NOMO-1 treated with DMSO at 0.1 percent for 48 hours (cell line): ENCODE results near the gene KDM4B.
"Not testable (repeated sequence)": the region's sequence is repeated elsewhere in the genome, so short reads cannot be mapped to it uniquely, and the experiment has no call there.

Experiments
- DNase-seq: peaks from one replicate; lab custom pipeline; 2025; ENCODE audit not compliant: unreplicated experiment; lab: John Stamatoyannopoulos, UW

The KDM4B gene

GRCh38 chr19:5193192-5193591, 224.3 kb downstream of the KDM4B start:
- DNase-seq: no peak

GRCh38 chr19:5194641-5195040, 225.7 kb downstream of the KDM4B start:
- no peak for DNase-seq

GRCh38 chr19:5195587-5195986, 226.7 kb downstream of the KDM4B start:
- not testable (repeated sequence) for DNase-seq

- DNase-seq: no peak
Observed at GRCh38 chr19:5196832-5197231, 227.9 kb downstream of the KDM4B start.

- no peak for DNase-seq
Observed at GRCh38 chr19:5200844-5201243, 231.9 kb downstream of the KDM4B start.

- no peak for DNase-seq
Observed at GRCh38 chr19:5202553-5202952, 233.6 kb downstream of the KDM4B start.
